Right lobe of liver (tissue), 6 donors: ENCODE results near the gene PI4K2B. TPM values are rescaled to one million over a fixed set of nuclear protein-coding genes. Genes with fewer than 3 reads are reported as not detected.
"Not testable (repeated sequence)": the region's sequence is repeated elsewhere in the genome, so short reads cannot be mapped to it uniquely, and the experiment has no call there.

Experiments used
- ATAC-seq, 4 donors: fragments of 200-7000 bp; cut with Tn5 transposase; one replicate each; pipeline ENCODE4 v1.9.1; 2020; ENCODE audit warnings: mild to moderate bottlenecking in 4 of 4, moderate library complexity in 4 of 4
- DNase-seq, 3 donors: peaks; one replicate each; pipeline ENCODE4 v3.0.0-alpha.2; 2020
- H3K27ac ChIP-seq, 3 donors: fragments of 200-600 bp; one replicate each; pipeline ENCODE4 v1.8.0; 2022
- H3K27me3 ChIP-seq, 2 donors: fragments of 200-600 bp; one replicate each; pipeline ENCODE4 v1.8.0; 2022
- H3K36me3 ChIP-seq, 4 donors: fragments of 200-600 bp; sonication (generic) in 1 of 4; one replicate each; pipeline versions ENCODE4 v1.5.1 to v1.8.0; 2017 to 2022; ENCODE audit warnings: control low read depth in 1 of 4
- H3K4me1 ChIP-seq, 4 donors: fragments of 200-600 bp; sonication (generic) in 1 of 4; one replicate each; pipeline versions ENCODE4 v1.5.1 to v1.8.0; 2017 to 2022; ENCODE audit warnings: control low read depth in 1 of 4
- H3K4me3 ChIP-seq, 3 donors: fragments of 200-600 bp; one replicate each; pipeline ENCODE4 v1.8.0; 2022
- H3K9me3 ChIP-seq, 4 donors: fragments of 200-600 bp; sonication (generic) in 1 of 4; one replicate each; pipeline versions ENCODE4 v1.5.1 to v1.8.0; 2017 to 2022; ENCODE audit warnings: control low read depth in 1 of 4
- CTCF ChIP-seq, 4 donors: fragments of 200-600 bp in 3 of 4; fragments of 450-650 bp in 1 of 4; IDR thresholded peaks; one replicate each; pipeline versions ENCODE4 v1.5.1 to v1.8.0; 2016 to 2022; ENCODE audit warnings: antibody characterized with exemption in 4 of 4, mild to moderate bottlenecking in 2 of 4
- POLR2A ChIP-seq: fragments of 450-650 bp; IDR thresholded peaks from one replicate; pipeline ENCODE4 v1.6.1; 2017; ENCODE audit warnings: antibody characterized with exemption, mild to moderate bottlenecking
- WGBS: methylation state at CpG from one replicate; pipeline ENCODE4 v1.1.6; 2018; ENCODE audit warnings: low coverage, low lambda C conversion rate; ENCODE audit not compliant: insufficient coverage; ENCODE audit errors: missing lambda C conversion rate; 5-methylcytosine and 5-hydroxymethylcytosine counted together
- intact Hi-C, 2 donors: fragments of 100-400 bp; cut with DNase I; formaldehyde crosslinking; loops; one replicate each; pipeline versions ENCODE4 v1.11.2 to v1.14.1; 2022
- total RNA-seq, 6 experiments: library from RNA; depleted of rRNA in 2 of 6; stranded (reverse); fragments of >200 nt in 2 of 6; fragmentation: NEBNext Ultra II Directional in 3 of 6; extraction: Animal tissue kit (Norgen Biotek cat#: 25700) in 3 of 6; gene quantifications; one replicate each; pipeline versions ENCODE4 v1.1.0 to v1.2.4, GENCODE V29; 2016 to 2023
- donor health status: DM: no; HTN: yes; CAD: no.
- donor health status: DM: no; HTN: no; CAD: no.
- donor health status: DM: no; HTN: no; CAD: no.
- donor health status: DM: no; HTN: yes; CAD: no.
- donor health status: DM: no; HTN: yes; CAD: no.

PI4K2B gene
- total RNA-seq, 6 experiments from 2014 or later: 17.1 to 33.5 (median 22.8) TPM

- Histone ChIP-seq H3K27ac (peak overlapping the region; percentile 17 to 92 (median 84)), H3K4me1 (peaks cover 0 to 36% (median 11%) of the 10 kb centered on the region in 4 donors), H3K36me3 (no peaks in the 10 kb centered on the region), H3K9me3 (no peaks in the 10 kb centered on the region), H3K4me3 (no peak overlapping the region), H3K27me3 (no peaks in the 10 kb centered on the region)
- intact Hi-C loops: no loop called here
- ATAC-seq: peak; percentile 89 to 95 (median 92)
- 41% methylated on average over 3 of the region's 3 CpGs for WGBS
- TF ChIP-seq POLR2A (no peak), CTCF (IDR thresholded peaks at IDR 0.05) (no peak)
- no peak for DNase-seq
Observed at GRCh38 chr4:25213347-25213979, 20.4 kb upstream of the PI4K2B start.

GRCh38 chr4:25214750-25215149, 19.1 kb upstream of the PI4K2B start:
- H3K9me3 ChIP-seq, H3K4me3 ChIP-seq, intact Hi-C loops, H3K27me3 ChIP-seq, H3K36me3 ChIP-seq, DNase-seq: not testable (repeated sequence)
- 15% methylated on average over 1 of the region's 1 CpG for WGBS
- peak in 3 of 4 donors; percentile 12 to 37 (median 29) for ATAC-seq
- peak overlapping the region; percentile 17 to 92 (median 84) for H3K27ac ChIP-seq
- peaks cover 0 to 36% (median 11%) of the 10 kb centered on the region in 4 donors for H3K4me1 ChIP-seq

GRCh38 chr4:25215511-25215910, 18.3 kb upstream of the PI4K2B start:
- Histone ChIP-seq H3K27ac (peak overlapping the region in 2 of 3 donors; percentile 84 to 92), H3K4me3 (no peak overlapping the region), H3K36me3 (no peaks in the 10 kb centered on the region), H3K4me1 (peaks cover 0 to 40% (median 14%) of the 10 kb centered on the region in 4 donors), H3K27me3 (no peaks in the 10 kb centered on the region), H3K9me3 (no peaks in the 10 kb centered on the region)
- peak in 2 of 4 donors; percentile 48 to 49 for ATAC-seq
- peak in 2 of 3 donors; percentile 52 to 54 for DNase-seq
- intact Hi-C loops: no loop called here
- WGBS: 29% methylated on average over 1 of the region's 1 CpG
- TF ChIP-seq POLR2A (no peak), CTCF (IDR thresholded peaks at IDR 0.05) (no peak)

GRCh38 chr4:25221377-25221776, 12.5 kb upstream of the PI4K2B start:
- H3K27me3 ChIP-seq: no peaks in the 10 kb centered on the region
- TF ChIP-seq POLR2A (no peak), CTCF (IDR thresholded peaks at IDR 0.05) (no peak)
- no peak overlapping the region for H3K4me3 ChIP-seq
- H3K36me3 ChIP-seq: no peaks in the 10 kb centered on the region
- 36% methylated on average over 1 of the region's 1 CpG for WGBS
- ATAC-seq (peak; percentile 94 to 98 (median 94)), DNase-seq (peak in 1 of 3 donors; percentile 57)
- H3K27ac ChIP-seq: peak overlapping the region in 2 of 3 donors; percentile 70 to 76
- intact Hi-C loops: no loop called here
- H3K4me1 ChIP-seq: peaks cover 0 to 27% (median 13%) of the 10 kb centered on the region in 4 donors
- H3K9me3 ChIP-seq: peaks cover 0 to 13% (median 0%) of the 10 kb centered on the region in 4 donors

- intact Hi-C loops: no loop called here
- Histone ChIP-seq H3K27ac (no peak overlapping the region), H3K9me3 (peaks cover 0 to 13% (median 0%) of the 10 kb centered on the region in 4 donors), H3K4me1 (peaks cover 0 to 27% (median 13%) of the 10 kb centered on the region in 4 donors), H3K36me3 (no peaks in the 10 kb centered on the region), H3K27me3 (no peaks in the 10 kb centered on the region), H3K4me3 (no peak overlapping the region)
- WGBS: 86% methylated on average over 5 of the region's 7 CpGs
- ATAC-seq: no peak
- no peak for DNase-seq
- TF ChIP-seq CTCF (IDR thresholded peaks at IDR 0.05) (no peak), POLR2A (no peak)
Observed at GRCh38 chr4:25223802-25224375, 9.9 kb upstream of the PI4K2B start.
